Measurements from ENCODE around the gene SPIN1. TPM values are rescaled to one million over a fixed set of nuclear protein-coding genes. Genes with fewer than 3 reads are reported as not detected.

The SPIN1 gene
- total RNA-seq, 1 donor from 2014 or later = 77.6 TPM

DNA sequence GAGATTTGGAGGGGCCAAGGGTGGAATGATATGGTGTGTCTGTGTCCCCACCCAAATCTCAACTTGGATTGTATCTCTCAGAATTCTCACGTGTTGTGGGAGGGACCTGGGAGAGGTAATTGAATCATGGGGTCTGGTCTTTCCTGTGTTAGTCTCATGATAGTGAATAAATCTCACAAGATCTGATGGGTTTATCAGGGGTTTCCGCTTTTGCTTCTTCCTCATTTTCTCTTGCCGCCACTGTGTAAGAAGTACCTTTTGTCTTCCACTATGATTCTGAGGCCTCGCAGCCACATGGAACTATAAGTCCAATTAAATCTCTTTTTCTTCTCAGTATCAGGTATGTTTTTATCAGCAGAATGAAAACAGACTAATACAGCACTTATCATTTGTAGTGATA lies 29.5 kb upstream of the SPIN1 start:
- no peak overlapping the region for H3K27ac Mint-ChIP-seq (ENCODE audit: unreplicated experiment)
- TF ChIP-seq, protein P1, sequence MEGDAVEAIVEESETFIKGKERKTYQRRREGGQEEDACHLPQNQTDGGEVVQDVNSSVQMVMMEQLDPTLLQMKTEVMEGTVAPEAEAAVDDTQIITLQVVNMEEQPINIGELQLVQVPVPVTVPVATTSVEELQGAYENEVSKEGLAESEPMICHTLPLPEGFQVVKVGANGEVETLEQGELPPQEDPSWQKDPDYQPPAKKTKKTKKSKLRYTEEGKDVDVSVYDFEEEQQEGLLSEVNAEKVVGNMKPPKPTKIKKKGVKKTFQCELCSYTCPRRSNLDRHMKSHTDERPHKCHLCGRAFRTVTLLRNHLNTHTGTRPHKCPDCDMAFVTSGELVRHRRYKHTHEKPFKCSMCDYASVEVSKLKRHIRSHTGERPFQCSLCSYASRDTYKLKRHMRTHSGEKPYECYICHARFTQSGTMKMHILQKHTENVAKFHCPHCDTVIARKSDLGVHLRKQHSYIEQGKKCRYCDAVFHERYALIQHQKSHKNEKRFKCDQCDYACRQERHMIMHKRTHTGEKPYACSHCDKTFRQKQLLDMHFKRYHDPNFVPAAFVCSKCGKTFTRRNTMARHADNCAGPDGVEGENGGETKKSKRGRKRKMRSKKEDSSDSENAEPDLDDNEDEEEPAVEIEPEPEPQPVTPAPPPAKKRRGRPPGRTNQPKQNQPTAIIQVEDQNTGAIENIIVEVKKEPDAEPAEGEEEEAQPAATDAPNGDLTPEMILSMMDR (conservative IDR thresholded peaks at IDR 0.05) = no peak
- peaks cover 5% of the 10 kb centered on the region for H3K36me3 Mint-ChIP-seq (ENCODE audit: low read depth)
- H3K4me3 Mint-ChIP-seq = no peak overlapping the region
- peaks cover 5% of the 10 kb centered on the region for H3K9me3 Mint-ChIP-seq
- no peaks in the 10 kb centered on the region for H3K4me1 Mint-ChIP-seq
- H3K27me3 Mint-ChIP-seq (ENCODE audit: low read depth) = no peaks in the 10 kb centered on the region
- DNase-seq (ENCODE audit: low read depth, low spot score) = no peak

DNA sequence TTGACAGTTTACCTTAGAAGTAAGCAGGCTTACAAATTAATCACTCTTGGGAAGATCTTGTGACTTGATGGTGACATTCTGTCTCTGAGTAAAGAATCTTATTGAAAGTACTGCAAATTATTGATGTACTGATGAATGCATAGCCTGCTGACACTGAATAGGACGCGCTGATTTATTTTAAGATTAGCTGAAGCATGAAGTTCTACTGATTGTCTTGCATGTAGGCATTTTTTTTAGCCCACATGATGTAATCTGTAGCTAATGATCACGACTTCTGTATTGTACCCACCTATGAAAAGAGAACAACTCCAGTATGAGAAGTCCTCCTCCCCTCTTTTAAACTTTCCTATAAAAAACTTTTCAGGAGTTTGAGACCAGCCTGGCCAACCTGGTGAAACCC lies 28.3 kb upstream of the SPIN1 start:
- H3K27me3 Mint-ChIP-seq (ENCODE audit: low read depth) = no peaks in the 10 kb centered on the region
- peaks cover 5% of the 10 kb centered on the region for H3K36me3 Mint-ChIP-seq (ENCODE audit: low read depth)
- TF ChIP-seq, protein P1 (conservative IDR thresholded peaks at IDR 0.05) = no peak
- peaks cover 5% of the 10 kb centered on the region for H3K9me3 Mint-ChIP-seq
- H3K27ac Mint-ChIP-seq (ENCODE audit: unreplicated experiment) = no peak overlapping the region
- no peaks in the 10 kb centered on the region for H3K4me1 Mint-ChIP-seq
- DNase-seq (ENCODE audit: low read depth, low spot score) = no peak
- H3K4me3 Mint-ChIP-seq = no peak overlapping the region

DNA sequence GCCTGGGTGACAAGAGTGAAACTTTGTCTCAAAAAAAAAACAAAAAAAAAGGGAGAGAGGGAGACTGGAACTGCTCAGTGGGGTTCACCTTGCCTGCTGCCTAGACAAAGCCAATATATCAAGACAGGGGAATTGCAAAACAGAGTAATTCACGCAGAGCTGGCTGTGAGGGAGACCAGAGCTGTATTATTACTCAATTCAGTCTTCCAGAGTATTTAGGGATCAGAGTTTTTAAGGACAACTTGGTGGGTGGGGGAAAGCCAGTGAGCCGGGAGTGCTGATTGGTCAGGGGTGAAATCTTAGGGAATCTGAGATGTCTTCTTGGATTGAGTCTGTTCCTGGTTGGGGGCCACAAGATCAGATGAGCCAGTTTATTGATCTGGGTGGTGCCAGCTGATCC lies 25.6 kb upstream of the SPIN1 start:
- no peak for DNase-seq (ENCODE audit: low read depth, low spot score)
- Mint-ChIP-seq H3K4me1 (no peaks in the 10 kb centered on the region), H3K36me3 (ENCODE audit: low read depth) (peaks cover 2% of the 10 kb centered on the region), H3K27ac (ENCODE audit: unreplicated experiment) (no peak overlapping the region), H3K27me3 (ENCODE audit: low read depth) (no peaks in the 10 kb centered on the region), H3K4me3 (no peak overlapping the region), H3K9me3 (peaks cover 6% of the 10 kb centered on the region)
- TF ChIP-seq, protein P1 (conservative IDR thresholded peaks at IDR 0.05) = no peak

GRCh38 chr9:88363661-88364060 lies 24.6 kb upstream of the SPIN1 start:
- Mint-ChIP-seq H3K27ac (ENCODE audit: unreplicated experiment) (no peak overlapping the region), H3K4me3 (no peak overlapping the region), H3K9me3 (peaks cover 8% of the 10 kb centered on the region), H3K36me3 (ENCODE audit: low read depth) (peaks cover 4% of the 10 kb centered on the region), H3K4me1 (no peaks in the 10 kb centered on the region), H3K27me3 (ENCODE audit: low read depth) (no peaks in the 10 kb centered on the region)
- TF ChIP-seq, protein P1 (conservative IDR thresholded peaks at IDR 0.05) = no peak
- DNase-seq (ENCODE audit: low read depth, low spot score) = no peak

DNA sequence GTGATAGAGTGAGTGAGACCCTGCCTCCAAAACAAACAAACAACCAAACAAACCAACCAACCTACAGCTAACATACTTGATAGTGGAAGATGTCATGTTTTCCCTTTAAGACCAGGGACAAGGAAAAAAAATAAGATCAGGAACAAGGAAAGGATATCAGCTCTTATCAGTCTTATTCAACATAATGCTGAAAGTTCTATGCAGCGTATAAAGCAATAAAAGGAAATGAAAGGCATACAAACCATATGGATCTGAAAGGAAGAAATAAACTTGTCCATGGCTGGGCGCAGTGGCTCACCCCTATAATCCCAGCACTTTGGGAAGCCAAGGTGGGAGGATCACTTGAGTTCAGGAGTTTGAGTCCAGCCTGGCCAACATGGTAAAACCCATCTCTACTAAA lies 23.5 kb upstream of the SPIN1 start:
- H3K27ac Mint-ChIP-seq (ENCODE audit: unreplicated experiment) = peak overlapping the region; percentile 14
- H3K36me3 Mint-ChIP-seq (ENCODE audit: low read depth) = peaks cover 4% of the 10 kb centered on the region
- H3K9me3 Mint-ChIP-seq = peaks cover 8% of the 10 kb centered on the region
- TF ChIP-seq, protein P1 (conservative IDR thresholded peaks at IDR 0.05) = no peak
- no peaks in the 10 kb centered on the region for H3K4me1 Mint-ChIP-seq
- no peak for DNase-seq (ENCODE audit: low read depth, low spot score)
- no peaks in the 10 kb centered on the region for H3K27me3 Mint-ChIP-seq (ENCODE audit: low read depth)
- no peak overlapping the region for H3K4me3 Mint-ChIP-seq

GRCh38 chr9:88370346-88370745 lies 17.9 kb upstream of the SPIN1 start:
- H3K36me3 Mint-ChIP-seq (ENCODE audit: low read depth) = peaks cover 4% of the 10 kb centered on the region
- peaks cover 13% of the 10 kb centered on the region for H3K9me3 Mint-ChIP-seq
- TF ChIP-seq, protein P1 (conservative IDR thresholded peaks at IDR 0.05) = no peak
- H3K4me1 Mint-ChIP-seq = peaks cover 9% of the 10 kb centered on the region
- H3K27me3 Mint-ChIP-seq (ENCODE audit: low read depth) = no peaks in the 10 kb centered on the region
- H3K27ac Mint-ChIP-seq (ENCODE audit: unreplicated experiment) = no peak overlapping the region
- no peak for DNase-seq (ENCODE audit: low read depth, low spot score)
- H3K4me3 Mint-ChIP-seq = no peak overlapping the region

Data from neural crest cell (in vitro differentiated cells).